Measurements from ENCODE around the gene MAML3.

DNA sequence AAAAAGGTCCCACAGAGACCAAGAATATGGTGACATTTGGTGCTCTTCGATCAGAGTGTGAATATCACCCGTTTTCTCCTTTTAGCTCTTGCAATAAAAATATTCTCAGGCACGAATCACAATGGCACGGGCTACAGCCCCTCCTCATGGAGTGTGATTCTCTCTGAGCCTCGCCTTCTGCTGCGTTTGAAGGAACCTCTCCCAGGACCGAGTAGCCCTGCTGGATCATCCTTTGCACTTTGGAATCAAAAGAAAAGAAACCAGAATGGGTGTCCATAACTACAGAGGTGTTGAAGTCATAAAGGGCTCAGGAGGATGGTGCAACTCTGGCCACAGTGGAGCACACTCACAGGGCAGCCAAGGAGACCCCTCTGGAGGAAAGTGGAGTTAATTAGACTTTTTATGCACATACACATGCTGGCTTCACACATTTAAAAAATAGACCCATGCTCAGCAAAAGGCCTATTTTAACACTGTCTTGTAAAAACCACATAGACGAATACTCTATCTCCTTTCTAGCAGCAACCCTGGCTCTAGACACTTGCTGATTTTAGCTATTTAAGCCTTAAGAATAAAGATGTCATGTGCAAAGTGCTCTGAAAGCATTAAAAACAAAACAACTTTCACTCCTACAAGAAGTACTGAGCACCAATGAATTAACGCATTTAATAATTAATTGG lies 19.1 kb downstream of the MAML3 start:
- TF ChIP-seq, protein P1, sequence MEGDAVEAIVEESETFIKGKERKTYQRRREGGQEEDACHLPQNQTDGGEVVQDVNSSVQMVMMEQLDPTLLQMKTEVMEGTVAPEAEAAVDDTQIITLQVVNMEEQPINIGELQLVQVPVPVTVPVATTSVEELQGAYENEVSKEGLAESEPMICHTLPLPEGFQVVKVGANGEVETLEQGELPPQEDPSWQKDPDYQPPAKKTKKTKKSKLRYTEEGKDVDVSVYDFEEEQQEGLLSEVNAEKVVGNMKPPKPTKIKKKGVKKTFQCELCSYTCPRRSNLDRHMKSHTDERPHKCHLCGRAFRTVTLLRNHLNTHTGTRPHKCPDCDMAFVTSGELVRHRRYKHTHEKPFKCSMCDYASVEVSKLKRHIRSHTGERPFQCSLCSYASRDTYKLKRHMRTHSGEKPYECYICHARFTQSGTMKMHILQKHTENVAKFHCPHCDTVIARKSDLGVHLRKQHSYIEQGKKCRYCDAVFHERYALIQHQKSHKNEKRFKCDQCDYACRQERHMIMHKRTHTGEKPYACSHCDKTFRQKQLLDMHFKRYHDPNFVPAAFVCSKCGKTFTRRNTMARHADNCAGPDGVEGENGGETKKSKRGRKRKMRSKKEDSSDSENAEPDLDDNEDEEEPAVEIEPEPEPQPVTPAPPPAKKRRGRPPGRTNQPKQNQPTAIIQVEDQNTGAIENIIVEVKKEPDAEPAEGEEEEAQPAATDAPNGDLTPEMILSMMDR (IDR thresholded peaks at IDR 0.05), result no peak
- TF ChIP-seq POLR2AphosphoS5 (IDR thresholded peaks at IDR 0.05), result no peak

All from transverse colon (tissue), 4 donors.